Stimulated activated CD8-positive, alpha-beta memory T cell treated with anti-CD3 and anti-CD28 coated beads, Interleukin-2, amount 100 ng/mL, for 48 hours (primary cell): ENCODE results near the gene EED.

Experiments used
- DNase-seq, 2 donors: peaks; one replicate each; pipeline ENCODE4 v3.0.0-alpha.2; 2020; ENCODE audit warnings: low read depth in 2 of 2

EED gene

GRCh38 chr11:86244522-86245368, at the start of gene EED:
EED (plus strand) TSS chr11:86244753; CDS start chr11:86245230, 477 bp downstream.
- peak; percentile 91 to 93 for DNase-seq

- no peak for DNase-seq
These were observed 49.6 kb upstream of the EED start for GRCh38 chr11:86194998-86195397.

GRCh38 chr11:86196085-86196696, 48.4 kb upstream of the EED start:
- DNase-seq, result no peak

DNA sequence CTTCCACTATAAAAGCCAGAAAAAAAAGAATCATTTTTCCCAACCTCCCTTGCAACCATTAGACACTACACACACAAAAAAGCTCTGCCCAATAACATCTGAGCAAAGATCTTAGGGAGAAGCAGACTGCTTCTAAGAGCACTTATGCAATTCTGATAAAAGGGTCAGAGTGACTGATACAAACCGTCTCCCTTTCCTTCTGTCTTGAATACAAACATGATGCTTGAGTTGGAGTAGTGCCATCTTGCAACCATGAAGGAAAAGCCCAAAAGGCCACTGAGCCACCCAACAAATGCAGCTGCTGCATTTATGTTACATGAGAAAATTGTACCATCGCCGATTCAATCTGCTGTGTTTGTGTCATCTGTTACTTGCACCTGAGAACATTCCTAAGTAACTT, 47.6 kb upstream of the EED start:
- no peak for DNase-seq

DNA sequence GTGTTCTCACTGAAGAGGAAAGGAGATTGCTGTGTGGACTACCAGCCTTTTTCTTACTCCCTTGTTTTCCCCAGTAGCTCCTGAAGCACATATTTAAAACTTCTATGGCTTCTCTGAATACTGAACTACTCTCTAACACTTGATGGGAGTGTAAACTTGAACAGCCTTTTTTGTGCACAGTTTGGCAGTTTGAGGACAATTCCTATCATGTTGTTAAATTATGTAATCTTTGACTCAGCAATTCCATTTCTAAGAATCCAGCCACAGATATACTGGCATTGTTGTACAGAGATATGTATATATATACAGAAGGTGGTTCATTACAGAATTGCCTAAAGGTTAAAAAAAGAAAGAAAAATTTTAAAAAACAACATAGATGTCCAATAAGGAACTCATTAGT, 47.1 kb upstream of the EED start:
- no peak for DNase-seq

GRCh38 chr11:86198139-86198538, 46.4 kb upstream of the EED start:
- no peak for DNase-seq

- DNase-seq, result no peak
These were observed 45.2 kb upstream of the EED start for GRCh38 chr11:86199354-86199753.

- no peak for DNase-seq
These were observed 43.1 kb upstream of the EED start for GRCh38 chr11:86201371-86201884.

DNA sequence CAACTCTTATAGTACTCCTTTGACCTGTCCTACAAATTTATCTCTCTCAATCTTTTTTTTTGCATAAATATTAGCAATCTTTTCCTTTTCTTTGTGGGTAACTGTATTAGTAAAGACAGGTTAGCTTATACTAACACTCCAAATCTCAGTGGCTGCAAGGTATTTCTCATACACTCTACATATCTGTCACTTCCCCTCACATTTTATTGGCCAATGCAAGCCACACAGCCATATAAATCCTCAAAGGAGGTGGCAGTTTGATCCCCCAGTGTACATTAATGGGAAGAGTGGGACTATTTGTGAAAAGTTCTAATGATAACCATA, 42.6 kb upstream of the EED start:
- DNase-seq, result no peak

- no peak for DNase-seq
These were observed 40.2 kb upstream of the EED start for GRCh38 chr11:86204356-86204755.

GRCh38 chr11:86205421-86206336, 38.9 kb upstream of the EED start:
- no peak for DNase-seq

DNA sequence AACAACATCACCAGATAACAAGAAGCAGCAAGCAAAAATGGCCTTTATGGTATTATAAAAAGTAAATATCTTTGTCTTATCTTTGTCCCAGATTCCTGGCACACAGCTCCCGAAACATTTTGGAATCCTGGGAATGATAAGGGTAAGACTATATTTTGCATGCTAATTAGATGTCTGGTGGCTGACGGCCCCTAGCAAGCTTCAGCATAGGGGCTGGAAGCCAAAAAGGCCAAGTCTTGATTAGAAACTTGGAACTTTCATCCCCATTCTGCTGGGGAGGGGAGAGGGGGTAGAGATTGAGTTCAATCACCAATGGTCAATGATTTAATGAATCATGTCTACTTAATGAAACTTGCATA, 38.2 kb upstream of the EED start:
- no peak for DNase-seq

- DNase-seq, result no peak
These were observed 37.1 kb upstream of the EED start for GRCh38 chr11:86207413-86207812.

- DNase-seq, result no peak
These were observed 36.0 kb upstream of the EED start for GRCh38 chr11:86208572-86208971.

DNA sequence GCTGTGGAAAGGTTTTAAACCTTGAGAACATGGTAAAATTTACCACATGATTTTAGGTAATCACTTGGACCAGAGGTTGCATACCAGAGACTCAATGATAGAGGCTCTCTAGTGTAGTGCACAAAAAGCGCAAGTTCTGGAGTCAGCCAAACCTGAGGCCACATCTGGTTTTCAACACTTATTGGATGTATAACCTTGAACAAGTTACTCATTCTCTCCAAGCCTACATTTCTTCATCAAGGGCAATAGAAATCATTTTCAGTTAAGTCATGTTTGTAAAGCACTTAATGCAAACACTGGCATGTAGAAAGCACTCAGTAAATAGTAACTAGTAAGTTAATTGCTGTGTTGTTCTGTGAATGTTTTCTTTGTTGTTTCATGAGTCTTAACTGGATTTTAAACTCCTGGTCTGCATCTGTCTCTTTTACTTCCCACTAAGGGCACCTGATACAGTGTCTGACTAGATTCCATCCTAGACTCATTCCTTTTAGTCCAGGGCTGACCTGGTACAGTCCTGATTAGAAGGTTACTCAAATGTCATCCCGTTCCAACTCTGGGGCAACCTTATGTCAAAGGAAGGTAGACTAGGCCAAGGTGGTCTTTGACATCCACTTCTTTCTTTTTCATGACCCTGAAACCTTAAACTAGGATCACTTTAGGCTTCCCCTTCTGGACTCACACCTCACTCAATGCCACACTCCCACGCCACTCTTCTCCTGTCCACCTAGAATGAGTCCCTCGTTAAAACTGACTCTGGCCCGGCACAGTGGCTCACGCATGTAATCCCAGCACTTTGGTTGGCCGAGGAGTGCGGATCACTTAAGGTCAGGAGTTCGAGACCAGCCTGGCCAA, 34.5 kb upstream of the EED start:
- DNase-seq, result no peak

DNA sequence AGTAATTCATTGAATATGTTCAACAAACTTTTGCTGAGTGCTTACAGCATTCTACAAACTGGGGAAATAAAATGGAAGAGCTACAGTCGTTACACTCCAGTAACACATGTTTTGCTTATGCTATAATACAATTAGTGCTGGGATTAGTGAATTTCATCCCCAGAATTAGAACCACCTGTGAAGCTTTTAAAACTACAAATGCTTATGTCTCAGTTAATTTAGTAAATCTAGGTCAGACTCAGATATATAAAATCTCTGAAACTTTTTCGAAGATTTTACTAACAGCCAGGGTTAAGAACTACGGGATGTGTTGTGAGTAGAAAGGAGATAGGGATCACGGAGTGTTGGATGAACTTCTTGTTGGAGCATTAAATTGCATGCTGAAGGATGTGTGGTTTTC, 33.7 kb upstream of the EED start:
- no peak for DNase-seq

- DNase-seq, result no peak
These were observed 32.9 kb upstream of the EED start for GRCh38 chr11:86211619-86212018.

- DNase-seq, result no peak
These were observed 32.4 kb upstream of the EED start for GRCh38 chr11:86212019-86212611.

DNA sequence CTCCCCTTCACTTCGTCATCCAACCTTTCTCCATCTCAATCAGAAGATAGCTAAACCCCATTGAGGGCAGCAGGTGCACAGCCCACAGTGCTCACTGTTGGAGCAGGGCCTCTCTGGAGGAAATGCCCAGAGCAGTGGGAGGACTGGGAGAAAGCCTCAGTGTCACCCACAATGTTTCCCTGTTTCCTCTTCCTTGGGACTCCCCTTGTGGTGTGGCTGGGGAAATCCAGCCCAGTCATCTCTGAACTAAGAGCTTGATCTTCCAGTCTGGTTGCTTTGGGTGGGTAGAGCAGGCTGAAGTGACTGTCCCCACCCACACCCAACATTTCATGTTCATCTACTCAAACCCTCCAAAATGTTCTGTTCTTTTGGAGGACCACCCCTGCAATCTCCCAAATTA, 29.8 kb upstream of the EED start:
- peak; percentile 65 to 79 for DNase-seq

GRCh38 chr11:86218125-86219084, 26.1 kb upstream of the EED start:
- DNase-seq, result peak; percentile 37 to 47
